HepG2 (cell line): Measurements from ENCODE around the gene PCDHGB6.

ENCODE experiments used
- ARNT ChIP-seq: fragments of 450-650 bp; IDR thresholded peaks from 2 replicates; pipeline ENCODE4 v1.6.1; 2017
- ASH2L ChIP-seq: fragments of 300-600, 200-600 bp; sonication (generic); IDR thresholded peaks from 2 replicates; pipeline ENCODE4 v1.7.0; 2017; ENCODE audit warnings: low read depth, mild to moderate bottlenecking, moderate library complexity, mixed read lengths, low read length; ENCODE audit not compliant: insufficient read length
- BRCA1 ChIP-seq: sonication (generic); formaldehyde crosslinking; IDR thresholded peaks from 2 replicates; pipeline ENCODE4 v1.4.0; 2020; ENCODE audit warnings: missing genetic modification reagents
- CBX2 ChIP-seq, 2 experiments: fragments of 200-600 bp in 1 of 2; sonication (generic); formaldehyde crosslinking in 1 of 2; IDR thresholded peaks; 2 replicates each; pipeline versions ENCODE4 v1.7.0 to v1.8.1; 2018 to 2022; ENCODE audit warnings: low read depth in 2 of 2, low read length in 1 of 2, mild to moderate bottlenecking in 1 of 2, missing genetic modification reagents in 1 of 2
- CTCF ChIP-seq: sonication (generic); formaldehyde crosslinking; IDR thresholded peaks from 2 replicates; pipeline ENCODE4 v1.5.0; 2020; ENCODE audit warnings: mild to moderate bottlenecking, missing genetic modification reagents, moderate library complexity
- U2AF1 ChIP-seq: fragments of 200-400 bp; formaldehyde crosslinking; optimal IDR thresholded peaks from 2 replicates; pipeline ENCODE3; 2017; ENCODE audit warnings: mild to moderate bottlenecking, low read depth, low read length

- TF ChIP-seq CBX2 (IDR thresholded peaks at IDR 0.05; ENCODE audit: low read depth, low read length), result no peak
- TF ChIP-seq CBX2 (CRISPR knock-in tag; IDR thresholded peaks at IDR 0.05; ENCODE audit: low read depth), result no peak
- no peak for TF ChIP-seq ASH2L
- no peak for TF ChIP-seq ARNT
- no peak for TF ChIP-seq BRCA1 (CRISPR knock-in tag)
- no peak for TF ChIP-seq U2AF1
- TF ChIP-seq CTCF (CRISPR knock-in tag), result no peak
Observed at GRCh38 chr5:141421489-141421855, 13.7 kb downstream of the PCDHGB6 start.
